ENCODE measurements around the gene ATG2B.

GRCh38 chr14:96273629-96274028 is 89.5 kb downstream of the ATG2B start:
- TF ChIP-seq, protein P1, sequence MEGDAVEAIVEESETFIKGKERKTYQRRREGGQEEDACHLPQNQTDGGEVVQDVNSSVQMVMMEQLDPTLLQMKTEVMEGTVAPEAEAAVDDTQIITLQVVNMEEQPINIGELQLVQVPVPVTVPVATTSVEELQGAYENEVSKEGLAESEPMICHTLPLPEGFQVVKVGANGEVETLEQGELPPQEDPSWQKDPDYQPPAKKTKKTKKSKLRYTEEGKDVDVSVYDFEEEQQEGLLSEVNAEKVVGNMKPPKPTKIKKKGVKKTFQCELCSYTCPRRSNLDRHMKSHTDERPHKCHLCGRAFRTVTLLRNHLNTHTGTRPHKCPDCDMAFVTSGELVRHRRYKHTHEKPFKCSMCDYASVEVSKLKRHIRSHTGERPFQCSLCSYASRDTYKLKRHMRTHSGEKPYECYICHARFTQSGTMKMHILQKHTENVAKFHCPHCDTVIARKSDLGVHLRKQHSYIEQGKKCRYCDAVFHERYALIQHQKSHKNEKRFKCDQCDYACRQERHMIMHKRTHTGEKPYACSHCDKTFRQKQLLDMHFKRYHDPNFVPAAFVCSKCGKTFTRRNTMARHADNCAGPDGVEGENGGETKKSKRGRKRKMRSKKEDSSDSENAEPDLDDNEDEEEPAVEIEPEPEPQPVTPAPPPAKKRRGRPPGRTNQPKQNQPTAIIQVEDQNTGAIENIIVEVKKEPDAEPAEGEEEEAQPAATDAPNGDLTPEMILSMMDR (IDR thresholded peaks at IDR 0.05; ENCODE audit: low read length), result no peak
- no peak for TF ChIP-seq EZH2 (IDR thresholded peaks at IDR 0.05; ENCODE audit: borderline replicate concordance, low read length)

Measured in OCI-LY1 (cell line).